Keratinocyte (primary cell): ENCODE results near the gene G6PC1. TPM values are rescaled to one million over a fixed set of nuclear protein-coding genes. Genes with fewer than 3 reads are reported as not detected.
"Not testable (repeated sequence)": the region's sequence is repeated elsewhere in the genome, so short reads cannot be mapped to it uniquely, and the experiment has no call there.

Source experiments
- DNase-seq: peaks from one replicate; pipeline ENCODE4 v3.0.0-alpha.2; 2011; ENCODE audit warnings: low read depth, missing footprints, low spot score
- FAIRE-seq: peaks from 2 replicates; lab custom pipeline; 2011; peaks lifted over from hg19 to GRCh38; lab: Jason Lieb, UNC
- H2AFZ ChIP-seq: 2 replicates; pipeline ENCODE4 v1.6.0; 2012; ENCODE audit warnings: low read length, control low read depth, inconsistent platforms; ENCODE audit not compliant: control insufficient read depth
- H3K27ac ChIP-seq: 2 replicates; pipeline ENCODE4 v1.5.1; 2011; ENCODE audit warnings: low read length; ENCODE audit not compliant: control insufficient read depth, insufficient read depth
- H3K27me3 ChIP-seq: 3 replicates; pipeline ENCODE4 v1.6.0; 2011; ENCODE audit warnings: low read length; ENCODE audit not compliant: control insufficient read depth, insufficient read depth; ENCODE audit errors: extremely low read depth
- H3K36me3 ChIP-seq, 2 experiments: 2 replicates in 1 of 2; 3 replicates in 1 of 2; pipeline ENCODE4 v1.5.1; 2011; ENCODE audit warnings: low read length in 2 of 2, mild to moderate bottlenecking in 1 of 2; ENCODE audit not compliant: control insufficient read depth in 2 of 2, insufficient read depth in 2 of 2; ENCODE audit errors: extremely low read depth in 1 of 2
- H3K4me1 ChIP-seq: 3 replicates; pipeline ENCODE4 v1.5.1; 2011; ENCODE audit warnings: low read length; ENCODE audit not compliant: control insufficient read depth, insufficient read depth; ENCODE audit errors: extremely low read depth
- H3K4me2 ChIP-seq: 3 replicates; pipeline ENCODE4 v1.6.0; 2011; ENCODE audit warnings: low read depth, low read length; ENCODE audit not compliant: control insufficient read depth, insufficient read depth; ENCODE audit errors: extremely low read depth
- H3K4me3 ChIP-seq, 3 experiments: fragments of 200-600 bp in 1 of 3; sonication (generic) in 1 of 3; 2 replicates in 2 of 3; 3 replicates in 1 of 3; pipeline ENCODE4 v1.5.1; 2011 to 2016; ENCODE audit warnings: low read length in 3 of 3, mild to moderate bottlenecking in 3 of 3, control low read depth in 2 of 3, inconsistent platforms in 1 of 3, low read depth in 1 of 3, mixed read lengths in 1 of 3, mixed run types in 1 of 3, moderate library complexity in 1 of 3; ENCODE audit not compliant: control insufficient read depth in 2 of 3, insufficient read depth in 2 of 3; ENCODE audit errors: extremely low read depth in 1 of 3
- H3K79me2 ChIP-seq: 2 replicates; pipeline ENCODE4 v1.6.0; 2012; ENCODE audit warnings: low read length; ENCODE audit not compliant: control insufficient read depth, insufficient read depth
- H3K9ac ChIP-seq: 3 replicates; pipeline ENCODE4 v1.6.0; 2011; ENCODE audit warnings: low read length; ENCODE audit not compliant: control insufficient read depth, insufficient read depth; ENCODE audit errors: extremely low read depth
- H3K9me1 ChIP-seq: 3 replicates; pipeline ENCODE4 v1.6.0; 2011; ENCODE audit warnings: low read length; ENCODE audit not compliant: control insufficient read depth, insufficient read depth; ENCODE audit errors: extremely low read depth
- H3K9me3 ChIP-seq: 2 replicates; pipeline ENCODE4 v1.5.1; 2012; ENCODE audit warnings: low read depth, low read length; ENCODE audit not compliant: control insufficient read depth
- H4K20me1 ChIP-seq: 3 replicates; pipeline ENCODE4 v1.6.0; 2011; ENCODE audit warnings: low read length; ENCODE audit not compliant: control insufficient read depth, insufficient read depth; ENCODE audit errors: extremely low read depth
- CTCF ChIP-seq, 3 experiments: IDR thresholded peaks in 1 of 3; conservative IDR thresholded peaks in 1 of 3; optimal IDR thresholded peaks in 1 of 3; 2 replicates in 2 of 3; 3 replicates in 1 of 3; pipeline versions ENCODE3 to v1.5.1; 2011; ENCODE audit warnings: low read length in 3 of 3, mild to moderate bottlenecking in 3 of 3, moderate library complexity in 2 of 3, control low read depth in 1 of 3, inconsistent platforms in 1 of 3; ENCODE audit not compliant: insufficient read depth in 2 of 3; ENCODE audit errors: extremely low read depth in 1 of 3
- EZH2 ChIP-seq: IDR thresholded peaks from one replicate; pipeline ENCODE4 v1.6.1; 2012; ENCODE audit warnings: inconsistent platforms, mild to moderate bottlenecking, low read length, moderate library complexity
- dilution Hi-C: fragments of 300-500 bp; cut with MboI; formaldehyde crosslinking; loops from one replicate; pipeline ENCODE4 v1.7.0; 2020; ENCODE audit warnings: low sequenced_read_pairs; ENCODE audit not compliant: extremely low pct_ligation_motif_present
- polyA minus RNA-seq, 3 experiments: library from RNA; depleted of rRNA, polyadenylated mRNA; stranded (reverse); fragments of >200 nt; gene quantifications; 1 replicate in 1 of 3; 2 replicates in 1 of 3; 3 replicates in 1 of 3; pipeline ENCODE4 v1.2.3, GENCODE V29; 2011
- polyA plus RNA-seq, 5 experiments: library from polyadenylated mRNA; depleted of rRNA in 3 of 5; stranded (reverse) in 3 of 5; stranded (forward) in 1 of 5; unstranded in 1 of 5; fragments of >200 nt; gene quantifications; 1 replicate in 1 of 5; 2 replicates in 3 of 5; 3 replicates in 1 of 5; pipeline versions ENCODE4 v1.2.1 to v1.2.3, GENCODE V29; 2011 to 2012; ENCODE audit warnings: missing spikeins in 2 of 5, low read depth in 1 of 5, low replicate concordance in 1 of 5

The G6PC1 gene
- polyA plus RNA-seq: not detected in 3 replicates
- polyA plus RNA-seq (2011; ENCODE audit: low read depth): not detected
- not detected in 2 replicates for polyA plus RNA-seq (2011; cell fraction: cytosol; rRNA removed)
- polyA plus RNA-seq (2011; cell fraction: nucleus; rRNA removed): not detected in 2 replicates
- polyA plus RNA-seq (2012; ENCODE audit: low replicate concordance): not detected in 2 replicates
- not detected in 3 replicates for polyA minus RNA-seq
- not detected for polyA minus RNA-seq (2011; cell fraction: cytosol; rRNA and poly(A)+ RNA removed)
- polyA minus RNA-seq (2011; cell fraction: nucleus; rRNA and poly(A)+ RNA removed): not detected in 2 replicates

DNA sequence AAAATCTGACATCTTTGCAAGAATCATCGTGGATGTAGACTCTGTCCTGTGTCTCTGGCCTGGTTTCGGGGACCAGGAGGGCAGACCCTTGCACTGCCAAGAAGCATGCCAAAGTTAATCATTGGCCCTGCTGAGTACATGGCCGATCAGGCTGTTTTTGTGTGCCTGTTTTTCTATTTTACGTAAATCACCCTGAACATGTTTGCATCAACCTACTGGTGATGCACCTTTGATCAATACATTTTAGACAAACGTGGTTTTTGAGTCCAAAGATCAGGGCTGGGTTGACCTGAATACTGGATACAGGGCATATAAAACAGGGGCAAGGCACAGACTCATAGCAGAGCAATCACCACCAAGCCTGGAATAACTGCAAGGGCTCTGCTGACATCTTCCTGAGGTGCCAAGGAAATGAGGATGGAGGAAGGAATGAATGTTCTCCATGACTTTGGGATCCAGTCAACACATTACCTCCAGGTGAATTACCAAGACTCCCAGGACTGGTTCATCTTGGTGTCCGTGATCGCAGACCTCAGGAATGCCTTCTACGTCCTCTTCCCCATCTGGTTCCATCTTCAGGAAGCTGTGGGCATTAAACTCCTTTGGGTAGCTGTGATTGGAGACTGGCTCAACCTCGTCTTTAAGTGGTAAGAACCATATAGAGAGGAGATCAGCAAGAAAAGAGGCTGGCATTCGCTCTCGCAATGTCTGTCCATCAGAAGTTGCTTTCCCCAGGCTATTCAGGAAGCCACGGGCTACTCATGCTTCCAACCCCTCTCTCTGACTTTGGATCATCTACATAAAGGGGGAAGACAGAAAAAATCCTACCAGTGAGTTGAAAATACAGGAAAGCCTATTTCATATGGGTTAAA lies at the start of gene G6PC1:
TSS of gene G6PC1 (plus strand) at position 340 of the 872 bp plus-strand sequence. CDS start at position 418, 78 bp downstream.
- no peak for FAIRE-seq
- dilution Hi-C loops: no loop called here
- H3K27me3 ChIP-seq: no peaks in the 10 kb centered on the region

GRCh38 chr17:42850954-42851353 lies 49.6 kb upstream of the G6PC1 start, which contains the start of gene AOC3:
Gene AOC3 (plus strand): TSS chr17:42851199. CDS start chr17:42851344, 145 bp downstream.
- H3K79me2 ChIP-seq: no peaks in the 10 kb centered on the region
- DNase-seq (no peak), FAIRE-seq (no peak)
- dilution Hi-C loops: no loop called here
- no peaks in the 10 kb centered on the region for H3K4me1 ChIP-seq
- no peak within 1 kb of the TSS for H3K4me3 ChIP-seq
- H3K27ac ChIP-seq: no peak within 1 kb of the TSS
- no peak within 1 kb of the TSS for H3K9ac ChIP-seq
- peaks cover 3% of the 10 kb centered on the region for H4K20me1 ChIP-seq
- H3K36me3 ChIP-seq: no peaks in the 10 kb centered on the region
- no peak within 1 kb of the TSS for H3K4me2 ChIP-seq
- H3K9me3 ChIP-seq: no peaks in the 10 kb centered on the region
- H2AFZ ChIP-seq: no peak within 1 kb of the TSS
- no peaks in the 10 kb centered on the region for H3K9me1 ChIP-seq
- H3K27me3 ChIP-seq: no peaks in the 10 kb centered on the region
- no peak for TF ChIP-seq CTCF (optimal IDR thresholded peaks at IDR 0.05 in 1 of 3, IDR thresholded peaks at IDR 0.05 in 1 of 3, conservative IDR thresholded peaks at IDR 0.05 in 1 of 3; ENCODE audit: extremely low read depth in 1 of 3, insufficient read depth in 2 of 3, low read length in 3 of 3)

More for the DNA sequence above, at the start of gene G6PC1:
- Histone ChIP-seq H3K4me1 (no peaks in the 10 kb centered on the region), H3K79me2 (no peaks in the 10 kb centered on the region), H3K9me3 (no peaks in the 10 kb centered on the region), H3K4me2 (no peak within 1 kb of the TSS), H2AFZ (no peak within 1 kb of the TSS), H3K36me3 (no peaks in the 10 kb centered on the region), H3K9me1 (no peaks in the 10 kb centered on the region), H4K20me1 (no peaks in the 10 kb centered on the region), H3K9ac (no peak within 1 kb of the TSS), H3K4me3 (no peak within 1 kb of the TSS), H3K27ac (no peak within 1 kb of the TSS)
- DNase-seq: no peak
- no peak for TF ChIP-seq CTCF (optimal IDR thresholded peaks at IDR 0.05 in 1 of 3, IDR thresholded peaks at IDR 0.05 in 1 of 3, conservative IDR thresholded peaks at IDR 0.05 in 1 of 3; ENCODE audit: extremely low read depth in 1 of 3, insufficient read depth in 2 of 3, low read length in 3 of 3)
- no peak for TF ChIP-seq EZH2

DNA sequence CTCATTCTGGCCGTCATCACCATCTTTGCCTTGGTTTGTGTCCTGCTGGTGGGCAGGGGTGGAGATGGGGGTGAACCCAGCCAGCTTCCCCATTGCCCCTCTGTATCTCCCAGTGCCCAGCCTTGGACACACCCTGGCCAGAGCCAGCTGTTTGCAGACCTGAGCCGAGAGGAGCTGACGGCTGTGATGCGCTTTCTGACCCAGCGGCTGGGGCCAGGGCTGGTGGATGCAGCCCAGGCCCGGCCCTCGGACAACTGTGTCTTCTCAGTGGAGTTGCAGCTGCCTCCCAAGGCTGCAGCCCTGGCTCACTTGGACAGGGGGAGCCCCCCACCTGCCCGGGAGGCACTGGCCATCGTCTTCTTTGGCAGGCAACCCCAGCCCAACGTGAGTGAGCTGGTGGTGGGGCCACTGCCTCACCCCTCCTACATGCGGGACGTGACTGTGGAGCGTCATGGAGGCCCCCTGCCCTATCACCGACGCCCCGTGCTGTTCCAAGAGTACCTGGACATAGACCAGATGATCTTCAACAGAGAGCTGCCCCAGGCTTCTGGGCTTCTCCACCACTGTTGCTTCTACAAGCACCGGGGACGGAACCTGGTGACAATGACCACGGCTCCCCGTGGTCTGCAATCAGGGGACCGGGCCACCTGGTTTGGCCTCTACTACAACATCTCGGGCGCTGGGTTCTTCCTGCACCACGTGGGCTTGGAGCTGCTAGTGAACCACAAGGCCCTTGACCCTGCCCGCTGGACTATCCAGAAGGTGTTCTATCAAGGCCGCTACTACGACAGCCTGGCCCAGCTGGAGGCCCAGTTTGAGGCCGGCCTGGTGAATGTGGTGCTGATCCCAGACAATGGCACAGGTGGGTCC lies 49.0 kb upstream of the G6PC1 start:
- H3K79me2 ChIP-seq, H3K9me1 ChIP-seq, H4K20me1 ChIP-seq, H2AFZ ChIP-seq, FAIRE-seq, H3K9me3 ChIP-seq, dilution Hi-C loops, H3K27me3 ChIP-seq, H3K4me1 ChIP-seq, H3K9ac ChIP-seq, DNase-seq, H3K4me2 ChIP-seq, H3K4me3 ChIP-seq, H3K27ac ChIP-seq, H3K36me3 ChIP-seq: not testable (repeated sequence)
